Dermis blood vessel endothelial cell (primary cell): Measurements from ENCODE around the gene TFAP2A. TPM values are rescaled to one million over a fixed set of nuclear protein-coding genes. Genes with fewer than 3 reads are reported as not detected.
A peak's percentile ranks its signal among the peaks of the same experiment; 100 is the strongest.

Source experiments
- DNase-seq: peaks from one replicate; pipeline ENCODE4 v3.0.0; 2010
- total RNA-seq: library from RNA; depleted of rRNA; stranded (reverse); fragments of >200 nt; gene quantifications from 2 replicates; pipeline ENCODE4 v1.2.3, GENCODE V29; 2014

Gene TFAP2A
- total RNA-seq, result under 0.01 and 0.05 TPM in 2 replicates

GRCh38 chr6:10414756-10415616, at the start of gene TFAP2A:
Gene TFAP2A, minus strand, starts transcription at chr6:10415074. Its CDS starts 83 bp downstream, at chr6:10414991.
- DNase-seq, result peak; percentile 49

- DNase-seq, result no peak
Measured at GRCh38 chr6:10463491-10464481, 48.9 kb upstream of the TFAP2A start.

- no peak for DNase-seq
Measured at GRCh38 chr6:10463040-10463439, 48.2 kb upstream of the TFAP2A start.

DNA sequence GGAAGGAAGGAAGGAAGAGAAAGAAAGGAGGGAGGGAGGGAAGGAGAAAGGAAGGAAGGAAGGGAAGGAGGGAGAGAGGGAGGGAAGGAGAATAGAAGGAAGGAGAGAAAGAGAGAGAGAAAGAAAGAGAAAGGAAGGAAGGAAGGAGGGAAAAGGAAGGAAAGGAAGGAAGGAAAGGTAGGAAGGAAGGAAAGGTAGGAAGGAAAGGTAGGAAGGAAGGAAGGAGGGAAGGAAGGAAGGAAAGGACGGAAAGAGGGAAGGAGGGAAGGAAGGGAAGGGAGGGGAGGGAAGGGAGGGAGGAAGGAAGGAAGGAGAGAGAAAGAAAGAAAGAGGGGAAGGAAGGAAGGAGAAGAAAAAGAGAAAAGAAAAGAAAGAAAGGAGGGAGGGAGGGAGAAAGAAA, 47.0 kb upstream of the TFAP2A start:
- DNase-seq, result no peak

- DNase-seq, result no peak
Measured at GRCh38 chr6:10460096-10460495, 45.2 kb upstream of the TFAP2A start.

DNA sequence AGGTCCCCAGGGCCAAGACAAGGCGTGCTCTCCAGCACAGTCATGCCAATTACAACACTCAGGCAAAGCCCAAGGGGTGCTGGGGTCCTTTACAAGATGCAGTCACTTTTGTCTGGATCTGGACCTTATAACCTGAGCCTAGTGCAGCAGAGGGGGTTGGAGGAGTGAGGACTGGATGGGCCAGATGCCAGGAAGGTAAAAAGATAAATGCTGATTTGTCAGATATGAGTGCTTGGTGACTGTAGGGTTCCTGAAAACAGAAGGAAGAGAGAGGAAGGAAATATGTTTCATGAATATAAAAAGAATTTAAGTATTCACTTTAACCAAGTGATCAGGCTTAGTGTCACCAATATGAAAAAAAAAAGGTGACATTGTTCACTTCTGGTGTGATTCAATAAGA, 43.4 kb upstream of the TFAP2A start:
- no peak for DNase-seq

- DNase-seq, result no peak
Measured at GRCh38 chr6:10453596-10453995, 38.7 kb upstream of the TFAP2A start.

- peak; percentile 34 for DNase-seq
Measured at GRCh38 chr6:10451828-10452509, 37.1 kb upstream of the TFAP2A start.

GRCh38 chr6:10451394-10451793, 36.5 kb upstream of the TFAP2A start:
- no peak for DNase-seq

DNA sequence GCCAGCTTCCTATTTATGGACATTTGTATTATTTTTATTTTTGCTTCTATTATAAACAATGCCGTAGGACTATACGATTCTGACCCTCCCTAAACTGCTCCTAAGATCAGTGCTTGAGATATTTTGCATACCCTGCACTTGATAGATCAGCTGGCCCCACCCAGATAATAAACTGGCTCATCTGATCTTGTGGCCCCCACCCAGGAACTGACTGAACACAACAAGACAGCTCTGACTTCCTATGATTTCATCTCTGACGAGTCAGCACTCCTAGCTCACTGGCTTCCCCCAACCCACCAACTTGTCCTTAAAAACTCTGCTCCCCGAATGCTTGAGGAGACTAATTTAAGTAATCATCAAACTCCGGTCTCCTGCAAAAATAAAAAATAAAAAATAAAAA, 34.9 kb upstream of the TFAP2A start:
- no peak for DNase-seq

DNA sequence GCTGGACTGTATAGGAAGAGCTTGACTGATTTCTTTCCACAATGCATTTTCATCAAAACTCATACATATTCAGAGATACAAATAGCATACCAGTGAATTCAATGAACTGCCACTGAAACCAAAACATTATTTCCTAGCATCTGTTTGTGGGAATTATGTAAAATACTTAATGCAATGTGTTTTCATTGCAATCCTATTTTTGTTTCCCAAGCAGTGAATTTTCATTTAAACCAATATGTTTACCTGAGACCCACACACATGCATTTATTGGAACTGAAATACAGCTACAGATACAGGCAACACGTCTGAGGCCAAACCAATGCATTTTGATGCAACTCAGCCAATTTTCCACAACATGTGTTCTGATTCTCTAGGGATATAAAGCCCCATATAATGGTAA, 33.2 kb upstream of the TFAP2A start:
- DNase-seq, result no peak

DNA sequence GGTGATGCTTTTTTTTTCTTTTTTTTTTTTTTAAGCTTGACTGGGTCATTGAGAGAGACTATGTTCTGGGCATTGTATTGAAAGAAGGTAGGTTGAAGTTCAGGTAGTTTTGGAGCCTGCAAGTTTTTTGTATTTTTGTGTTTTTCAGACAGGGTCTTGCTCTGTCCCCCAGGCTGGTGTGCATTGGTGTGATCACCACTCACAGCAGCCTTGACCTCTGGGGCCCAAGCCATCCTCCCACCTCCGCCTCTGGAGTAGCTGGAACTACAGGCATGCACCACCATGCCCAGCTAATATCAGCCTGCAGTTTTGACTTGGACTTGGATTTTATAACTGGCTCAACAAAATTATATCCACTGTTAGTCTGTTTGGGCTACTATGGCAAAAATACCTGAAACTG, 31.7 kb upstream of the TFAP2A start:
- DNase-seq, result no peak

GRCh38 chr6:10441655-10442009, 26.8 kb upstream of the TFAP2A start:
- no peak for DNase-seq

DNA sequence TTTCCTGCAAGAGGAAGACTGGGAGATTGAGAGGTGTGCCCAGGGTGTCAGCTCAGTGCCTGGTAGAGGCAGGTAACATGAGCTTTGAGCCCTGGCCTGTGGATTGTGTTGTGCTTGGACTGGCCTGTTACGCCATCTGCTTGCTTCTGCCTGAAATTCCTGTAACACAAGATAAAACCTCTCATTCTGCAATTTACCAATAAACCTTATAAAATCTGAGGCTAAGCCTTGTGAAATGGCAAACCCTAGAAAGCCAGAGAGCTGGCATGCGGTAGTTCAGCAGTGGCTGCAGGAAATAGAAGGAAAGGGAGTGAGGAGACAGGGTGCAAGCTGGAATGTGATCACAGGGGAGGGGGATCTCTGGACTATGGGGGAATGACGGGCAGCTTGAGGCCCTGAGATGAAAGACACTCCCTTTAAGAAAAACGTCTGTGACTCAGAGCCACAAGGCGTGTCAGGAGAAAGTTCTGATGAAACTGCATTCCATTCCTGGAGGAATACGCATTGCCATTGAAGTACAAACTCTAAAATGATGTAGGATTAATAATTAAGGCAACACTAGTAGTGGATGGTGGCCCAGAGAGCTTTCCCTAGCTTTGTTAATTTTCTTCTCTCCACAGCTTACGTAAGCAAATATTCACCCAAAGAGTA, 26.3 kb upstream of the TFAP2A start:
- no peak for DNase-seq

DNA sequence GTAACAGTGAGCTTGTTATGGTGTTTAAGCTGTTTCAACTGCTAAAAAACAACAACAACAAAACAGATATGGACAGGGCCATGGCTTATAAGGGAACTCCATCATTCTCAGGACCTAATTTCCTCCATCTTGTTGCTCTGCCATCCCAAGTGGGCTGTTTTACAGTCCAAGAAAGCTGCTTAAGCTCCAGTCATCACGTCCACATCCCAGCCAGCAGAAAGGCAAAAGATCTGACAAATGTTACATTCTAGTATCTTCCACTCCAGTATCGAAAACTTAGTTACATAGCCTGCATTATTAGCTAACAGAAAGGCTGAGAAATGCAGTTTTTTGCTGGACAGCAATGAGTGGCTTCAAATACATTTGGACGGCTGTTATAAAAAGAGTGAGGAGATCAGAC, 23.0 kb upstream of the TFAP2A start:
- no peak for DNase-seq

DNA sequence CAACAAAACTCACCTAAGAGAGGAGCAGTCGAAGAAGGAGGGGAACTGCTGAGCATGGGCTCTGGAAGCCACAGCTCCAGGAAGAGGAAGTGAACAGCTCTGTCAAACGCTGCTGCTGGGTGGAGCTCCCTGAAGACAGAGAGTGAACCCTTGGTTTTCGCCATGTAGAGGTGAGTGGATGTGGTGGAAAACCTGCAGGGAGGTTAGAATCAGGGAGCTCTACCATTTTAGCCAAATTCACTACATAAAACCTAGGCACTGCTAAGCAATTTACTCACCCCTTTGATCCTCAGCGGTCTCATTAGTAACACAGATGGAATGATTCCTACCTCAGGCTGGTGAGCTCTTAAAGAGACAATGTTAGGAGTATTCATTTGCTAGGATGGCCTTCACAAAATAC, 19.4 kb upstream of the TFAP2A start:
- no peak for DNase-seq

DNA sequence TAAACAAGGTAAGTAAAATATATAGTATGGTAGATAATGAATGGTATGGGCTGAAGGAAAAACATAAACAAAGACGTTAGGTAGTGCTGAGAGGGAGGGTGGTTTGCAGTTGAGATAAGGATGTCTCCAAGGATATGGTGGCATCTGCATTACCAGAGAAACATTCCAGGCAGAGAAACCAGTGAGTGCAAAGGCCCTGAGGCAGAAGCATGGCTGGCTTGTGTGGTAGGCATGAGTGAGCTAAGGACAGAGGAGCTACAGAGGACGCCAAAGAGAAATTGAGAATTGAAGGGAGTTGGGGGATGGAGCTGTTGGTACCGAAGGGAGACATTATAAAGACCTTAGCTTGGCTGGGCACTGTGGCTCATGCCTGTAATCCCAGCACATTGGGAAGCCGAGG, 18.4 kb upstream of the TFAP2A start:
- no peak for DNase-seq

DNA sequence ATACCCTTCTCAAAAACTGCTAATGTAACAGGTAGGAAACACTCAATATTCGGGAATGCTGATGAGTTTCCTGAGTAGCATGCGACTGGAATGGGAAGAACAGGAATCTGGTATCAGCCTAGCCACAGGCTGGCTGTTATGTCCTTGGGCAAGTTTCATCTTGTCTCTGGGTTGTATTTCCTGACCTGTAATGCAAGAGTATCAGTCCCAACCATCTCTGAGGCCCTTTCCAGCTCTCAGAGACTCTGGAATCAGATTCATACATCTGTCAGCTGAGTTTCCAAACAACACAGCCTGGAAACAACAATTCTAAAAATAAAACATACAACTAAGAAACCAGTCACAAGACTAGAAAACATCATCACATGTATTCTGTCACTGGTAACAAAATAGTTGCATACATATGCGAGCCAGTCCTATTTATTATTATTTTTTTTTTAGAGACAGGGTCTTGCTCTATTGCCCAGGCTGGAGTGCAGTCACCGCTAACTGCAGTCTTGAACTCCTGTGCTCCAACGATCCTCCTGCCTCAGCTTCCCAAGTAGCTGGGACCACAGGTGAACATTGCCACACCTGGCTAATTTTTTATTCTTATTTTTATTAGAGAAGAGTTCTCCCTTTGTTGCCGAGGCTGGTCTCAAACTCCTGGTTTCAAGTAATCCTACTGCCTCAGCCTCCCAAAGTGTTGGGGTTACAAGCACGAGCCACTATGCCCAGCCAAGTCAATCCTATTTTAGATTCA, 16.7 kb upstream of the TFAP2A start:
- DNase-seq, result no peak

DNA sequence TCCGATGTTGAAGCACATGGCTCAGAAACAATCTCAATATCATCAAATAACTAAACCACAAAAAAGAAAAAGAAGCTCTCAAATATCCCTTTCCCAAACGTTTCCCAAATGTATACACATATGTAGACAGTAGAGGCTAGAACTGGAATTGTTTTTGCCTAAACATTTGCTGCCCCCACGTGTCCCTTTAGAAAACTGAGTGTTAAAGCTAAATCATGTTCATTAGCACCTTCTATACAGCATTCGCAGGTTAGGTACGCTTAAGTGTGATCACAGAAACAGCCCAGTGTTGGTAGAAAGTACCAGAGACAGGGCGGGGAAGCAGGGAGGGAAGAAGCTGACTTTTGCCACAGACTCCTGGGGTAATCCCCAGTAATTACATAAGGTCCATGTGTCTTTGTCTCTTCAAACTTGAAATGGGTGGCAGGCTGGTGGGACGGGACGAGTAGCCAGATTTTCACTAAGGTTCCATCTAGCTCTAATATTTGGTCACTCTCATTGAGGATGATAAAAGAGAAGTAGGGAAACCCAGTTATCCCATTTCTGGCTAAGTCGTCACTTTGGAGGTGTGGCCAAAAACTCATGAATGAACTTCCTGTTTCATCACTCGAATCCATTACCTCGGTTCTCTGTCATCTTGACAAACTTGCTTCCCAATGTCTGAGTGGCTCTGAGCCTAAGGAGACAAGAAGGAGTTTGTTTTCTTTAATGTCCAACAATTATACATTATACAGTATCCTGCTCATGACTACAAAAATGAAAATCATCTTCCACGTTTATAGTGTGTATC, 15.0 kb upstream of the TFAP2A start:
- DNase-seq, result peak; percentile 79

- no peak for DNase-seq
Measured at GRCh38 chr6:10426781-10427279, 12.0 kb upstream of the TFAP2A start.
